ENCODE data around the gene PTPN4.

Gene PTPN4

GRCh38 chr2:119818792-119819191 lies 59.1 kb downstream of the PTPN4 start:
- TF ChIP-seq CTCF (IDR thresholded peaks at IDR 0.05; ENCODE audit: insufficient read depth, low read depth, low read length, missing control alignments) = no peak
- no peak overlapping the region for H3K4me3 ChIP-seq (ENCODE audit: low read depth, low read length)
- DNase-seq (ENCODE audit: low read depth) = no peak

GRCh38 chr2:119819846-119820245 lies 60.1 kb downstream of the PTPN4 start:
- TF ChIP-seq CTCF (IDR thresholded peaks at IDR 0.05; ENCODE audit: insufficient read depth, low read depth, low read length, missing control alignments) = no peak
- no peak overlapping the region for H3K4me3 ChIP-seq (ENCODE audit: low read depth, low read length)
- DNase-seq (ENCODE audit: low read depth) = no peak

- TF ChIP-seq CTCF (IDR thresholded peaks at IDR 0.05; ENCODE audit: insufficient read depth, low read depth, low read length, missing control alignments) = no peak
- H3K4me3 ChIP-seq (ENCODE audit: low read depth, low read length) = no peak overlapping the region
- no peak for DNase-seq (ENCODE audit: low read depth)
Measured at GRCh38 chr2:119820275-119820674, 60.6 kb downstream of the PTPN4 start.

GRCh38 chr2:119821266-119821665 lies 61.5 kb downstream of the PTPN4 start:
- H3K4me3 ChIP-seq (ENCODE audit: low read depth, low read length) = no peak overlapping the region
- TF ChIP-seq CTCF (IDR thresholded peaks at IDR 0.05; ENCODE audit: insufficient read depth, low read depth, low read length, missing control alignments) = no peak
- DNase-seq (ENCODE audit: low read depth) = no peak

GRCh38 chr2:119823734-119824334 lies 64.1 kb downstream of the PTPN4 start:
- peak; percentile 49 for TF ChIP-seq CTCF (IDR thresholded peaks at IDR 0.05; ENCODE audit: insufficient read depth, low read depth, low read length, missing control alignments)
- H3K4me3 ChIP-seq (ENCODE audit: low read depth, low read length) = no peak overlapping the region
- peak; percentile 38 for DNase-seq (ENCODE audit: low read depth)

GRCh38 chr2:119826370-119826961 lies 66.7 kb downstream of the PTPN4 start:
- H3K4me3 ChIP-seq (ENCODE audit: low read depth, low read length) = no peak overlapping the region
- DNase-seq (ENCODE audit: low read depth) = peak; percentile 55
- TF ChIP-seq CTCF (IDR thresholded peaks at IDR 0.05; ENCODE audit: insufficient read depth, low read depth, low read length, missing control alignments) = peak; percentile 73

Measured in GM12865 (cell line).